Ishikawa (cell line): ENCODE results near the gene INS.

Experiments used
- RAD21 ChIP-seq: IDR thresholded peaks from 2 replicates; pipeline ENCODE4 v1.6.1; 2012; ENCODE audit warnings: low read depth
- REST ChIP-seq: IDR thresholded peaks from 2 replicates; pipeline ENCODE4 v1.6.1; 2012; ENCODE audit warnings: low read depth, mild to moderate bottlenecking

- TF ChIP-seq REST (no peak), RAD21 (no peak)
These were observed 29.9 kb upstream of the INS start for GRCh38 chr11:2190657-2191471.
